T-helper 17 cell (primary cell): ENCODE measurements around the gene VWA5B1. TPM values are rescaled to one million over a fixed set of nuclear protein-coding genes. Genes with fewer than 3 reads are reported as not detected.
A peak's percentile ranks its signal among the peaks of the same experiment; 100 is the strongest.
"Not testable (repeated sequence)": the region's sequence is repeated elsewhere in the genome, so short reads cannot be mapped to it uniquely, and the experiment has no call there.

Source experiments
- ATAC-seq: fragments of 150-1000 bp; cut with Tn5 transposase; 2 replicates; pipeline ENCODE4 v1.10.0; 2021; ENCODE audit warnings: mild to moderate bottlenecking, moderate library complexity
- DNase-seq, 3 donors: peaks; one replicate each; pipeline versions ENCODE4 v3.0.0 to v3.0.0-alpha.2; 2020 to 2021
- H3K9me3 ChIP-seq: one replicate; pipeline ENCODE4 v1.7.0; 2013; ENCODE audit warnings: low read length, mild to moderate bottlenecking; ENCODE audit not compliant: control insufficient read depth, poor library complexity, severe bottlenecking
- H3K27ac Mint-ChIP-seq: one replicate; pipeline ENCODE4 v1.8.0; 2022; ENCODE audit warnings: mild to moderate bottlenecking, moderate library complexity, mixed read lengths
- H3K27me3 Mint-ChIP-seq: one replicate; pipeline ENCODE4 v1.8.0; 2022; ENCODE audit warnings: mixed read lengths
- H3K36me3 Mint-ChIP-seq: one replicate; pipeline ENCODE4 v1.8.0; 2022; ENCODE audit warnings: low read depth, mixed read lengths
- H3K4me1 Mint-ChIP-seq: one replicate; pipeline ENCODE4 v1.8.0; 2022; ENCODE audit warnings: mild to moderate bottlenecking, mixed read lengths
- H3K4me3 Mint-ChIP-seq: one replicate; pipeline ENCODE4 v1.8.0; 2022; ENCODE audit warnings: mild to moderate bottlenecking, moderate library complexity, mixed read lengths
- total RNA-seq, 4 donors: library from RNA in 2 of 4; stranded (reverse) in 2 of 4; gene quantifications; one replicate each; pipeline ENCODE4 v1.2.3 and lab custom pipeline; 2022 to 2026

Gene VWA5B1
- total RNA-seq, 2 donors from 2014 or later: 0.13 to 0.15 TPM

DNA sequence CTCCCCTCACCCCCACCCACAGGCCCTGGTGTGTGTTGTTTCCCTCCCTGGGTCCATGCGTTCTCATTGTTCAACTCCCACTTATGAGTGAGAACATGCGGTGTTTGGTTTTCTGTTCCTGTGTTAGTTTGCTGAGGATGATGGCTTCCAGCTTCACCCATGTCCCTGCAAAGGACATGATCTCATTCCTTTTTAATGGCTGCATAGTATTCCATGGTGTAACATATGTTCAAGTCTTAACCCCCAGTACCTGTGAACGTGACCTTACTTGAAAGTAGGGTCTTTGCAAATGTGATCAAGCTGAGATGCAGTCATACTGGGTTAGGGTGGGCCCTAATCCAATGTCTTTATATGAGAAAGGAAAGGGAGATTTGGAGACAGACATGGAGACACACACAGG lies 3.0 kb upstream of the VWA5B1 start:
- peaks cover 71% of the 10 kb centered on the region for H3K27me3 Mint-ChIP-seq
- not testable (repeated sequence) for H3K36me3 Mint-ChIP-seq, ATAC-seq, DNase-seq, H3K27ac Mint-ChIP-seq, H3K4me3 Mint-ChIP-seq, H3K9me3 ChIP-seq
- H3K4me1 Mint-ChIP-seq: peaks cover 20% of the 10 kb centered on the region

DNA sequence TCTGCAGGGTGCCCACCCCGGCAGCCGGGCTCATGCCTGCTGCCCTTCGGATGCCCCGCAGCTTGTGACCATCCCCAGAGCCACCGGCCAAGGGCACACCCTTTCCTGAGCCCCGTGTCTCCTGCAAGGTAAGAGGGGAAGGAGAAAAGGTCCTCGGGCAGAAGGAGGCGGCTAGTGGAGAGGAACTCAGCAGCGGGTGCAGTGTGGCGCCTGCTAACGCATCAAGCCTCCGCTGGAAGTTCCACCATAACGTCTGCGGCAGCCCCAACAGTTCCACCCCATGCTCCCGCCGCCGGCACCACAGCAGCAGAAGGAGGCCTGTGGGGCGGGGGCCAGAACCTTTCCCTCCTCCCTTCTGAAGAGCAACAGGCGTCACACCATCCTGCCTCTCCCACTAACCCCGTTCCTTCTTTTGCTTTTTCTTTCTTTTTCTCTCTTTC lies 990 bp downstream of the VWA5B1 start:
- ATAC-seq (peak; percentile 55), DNase-seq (no peak)
- no peaks in the 10 kb centered on the region for H3K9me3 ChIP-seq
- Mint-ChIP-seq H3K36me3 (peaks cover 13% of the 10 kb centered on the region), H3K4me1 (peaks cover 20% of the 10 kb centered on the region), H3K27me3 (peaks cover 74% of the 10 kb centered on the region), H3K4me3 (peak overlapping the region; percentile 88), H3K27ac (peak overlapping the region; percentile 87)

DNA sequence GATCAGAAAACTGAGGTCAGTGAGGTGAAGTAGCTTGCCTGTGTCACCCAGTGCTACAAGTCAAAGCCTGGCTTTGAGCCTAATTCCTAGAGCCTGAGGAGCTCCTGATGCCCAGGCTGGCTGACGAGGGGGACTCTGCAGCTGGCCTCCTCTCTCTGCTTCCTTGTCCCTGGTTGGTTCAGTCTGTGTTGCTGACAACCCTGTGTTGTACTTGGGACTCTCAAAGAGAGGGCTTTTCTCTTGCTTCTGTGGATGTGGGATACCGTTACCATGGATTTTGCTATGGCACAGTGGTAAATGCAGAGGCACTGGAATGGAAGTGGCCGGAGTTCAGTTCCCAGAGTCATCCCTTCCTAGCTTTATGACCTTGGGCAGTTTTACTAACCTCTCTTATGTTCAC lies 8.0 kb downstream of the VWA5B1 start:
- H3K4me1 Mint-ChIP-seq: peaks cover 3% of the 10 kb centered on the region
- no peak overlapping the region for H3K4me3 Mint-ChIP-seq
- DNase-seq (no peak), ATAC-seq (no peak)
- H3K27ac Mint-ChIP-seq: no peak overlapping the region
- H3K9me3 ChIP-seq: no peaks in the 10 kb centered on the region
- peaks cover 2% of the 10 kb centered on the region for H3K36me3 Mint-ChIP-seq
- peaks cover 29% of the 10 kb centered on the region for H3K27me3 Mint-ChIP-seq

DNA sequence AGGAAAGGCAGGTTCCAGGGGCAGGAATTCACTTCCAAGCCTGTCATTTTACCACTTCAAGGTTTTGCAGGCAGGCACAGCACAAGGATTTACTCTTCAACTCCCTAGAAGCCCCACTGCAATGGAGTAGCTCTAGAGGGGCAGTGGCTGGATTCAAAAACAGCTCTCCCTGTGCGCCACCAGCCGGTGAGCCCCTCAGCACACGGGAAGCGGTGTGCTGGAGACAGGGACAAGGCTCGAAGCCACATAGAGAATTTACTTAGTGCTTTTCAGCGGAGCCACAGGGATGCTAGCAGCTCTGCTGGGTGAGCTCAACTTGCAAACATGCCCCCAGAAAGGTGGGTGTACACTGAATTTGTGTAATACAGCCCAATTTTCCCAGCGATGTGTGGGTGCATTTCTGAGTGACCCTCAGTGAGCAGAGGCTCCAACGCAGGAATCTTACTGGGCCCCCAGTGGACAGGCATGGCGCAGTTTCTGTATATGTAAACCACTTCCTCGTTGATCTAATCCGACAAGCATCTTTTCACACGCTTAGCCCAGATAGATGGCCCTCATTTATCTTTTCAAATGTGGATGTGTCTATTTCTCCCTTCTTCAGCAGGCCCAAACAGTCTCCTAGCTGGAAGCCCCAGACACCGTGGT lies 10.9 kb downstream of the VWA5B1 start:
- H3K4me3 Mint-ChIP-seq: no peak overlapping the region
- H3K4me1 Mint-ChIP-seq: no peaks in the 10 kb centered on the region
- DNase-seq: no peak
- H3K36me3 Mint-ChIP-seq: peaks cover 2% of the 10 kb centered on the region
- H3K27ac Mint-ChIP-seq: no peak overlapping the region
- H3K9me3 ChIP-seq: no peaks in the 10 kb centered on the region
- ATAC-seq: no peak
- H3K27me3 Mint-ChIP-seq: peaks cover 12% of the 10 kb centered on the region

DNA sequence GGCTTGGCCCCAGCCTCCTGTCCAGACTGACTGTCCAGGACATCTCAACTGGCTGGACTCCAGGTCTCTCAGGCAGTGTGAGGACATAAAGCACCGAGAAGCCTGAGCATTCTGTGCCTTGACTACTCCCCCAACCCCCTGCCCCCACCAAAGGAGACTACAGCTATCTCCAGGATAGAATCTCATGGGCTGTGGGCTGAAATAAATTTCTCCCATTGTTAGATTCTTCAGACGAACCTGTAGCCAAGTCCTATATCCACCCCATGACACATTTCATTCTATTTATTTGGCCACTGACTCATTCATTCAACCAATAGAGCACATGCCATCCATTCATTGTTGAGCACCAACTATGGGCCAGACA lies 11.4 kb downstream of the VWA5B1 start:
- H3K4me3 Mint-ChIP-seq: no peak overlapping the region
- no peak overlapping the region for H3K27ac Mint-ChIP-seq
- DNase-seq: no peak

DNA sequence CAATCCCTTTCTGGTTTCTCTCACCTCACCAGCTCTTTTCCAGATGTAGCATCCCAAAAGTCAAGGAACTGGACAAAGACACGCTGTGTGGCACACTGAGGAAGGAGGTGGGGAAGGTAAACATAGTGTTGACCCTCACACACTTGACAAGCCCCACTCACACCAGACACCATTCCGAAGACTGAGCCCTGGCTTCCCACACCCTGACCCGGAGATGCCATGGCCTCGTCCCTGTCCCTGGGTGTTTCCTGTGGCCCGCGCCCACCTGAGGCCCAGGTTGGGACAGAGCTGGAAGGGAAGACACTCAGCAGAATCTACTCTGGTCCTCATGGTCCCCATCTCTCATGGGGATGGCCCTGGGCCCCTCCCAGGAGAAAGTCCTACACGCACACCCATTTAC lies 16.4 kb downstream of the VWA5B1 start:
- H3K4me3 Mint-ChIP-seq: no peak overlapping the region
- DNase-seq: no peak
- peaks cover 7% of the 10 kb centered on the region for H3K36me3 Mint-ChIP-seq
- no peak for ATAC-seq
- H3K27me3 Mint-ChIP-seq: no peaks in the 10 kb centered on the region
- H3K4me1 Mint-ChIP-seq: peaks cover 2% of the 10 kb centered on the region
- H3K9me3 ChIP-seq: no peaks in the 10 kb centered on the region
- no peak overlapping the region for H3K27ac Mint-ChIP-seq

More for the DNA sequence above, 11.4 kb downstream of the VWA5B1 start:
- no peak for ATAC-seq
- Mint-ChIP-seq H3K36me3 (peaks cover 2% of the 10 kb centered on the region), H3K27me3 (peaks cover 10% of the 10 kb centered on the region), H3K4me1 (no peaks in the 10 kb centered on the region)
- H3K9me3 ChIP-seq: no peaks in the 10 kb centered on the region

DNA sequence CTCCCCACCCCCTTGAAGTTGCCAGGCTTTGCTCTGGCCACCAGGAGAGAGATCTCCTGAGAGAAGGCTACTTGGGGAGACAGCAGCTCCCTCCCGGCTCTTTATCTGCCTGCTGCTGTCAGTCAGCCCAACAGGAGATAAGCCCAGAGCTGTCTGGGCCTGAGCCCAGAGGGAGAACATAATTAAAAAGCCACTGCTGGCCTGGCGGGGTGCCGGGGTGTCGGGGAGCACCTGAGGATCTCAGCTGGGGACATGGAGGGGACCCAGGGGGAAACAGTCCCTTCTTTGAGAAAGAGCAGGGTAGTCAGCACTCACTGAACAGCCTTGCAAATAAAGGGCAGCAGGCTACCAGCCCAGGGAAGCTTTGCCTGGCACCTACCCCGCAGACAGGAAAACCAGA lies 17.9 kb downstream of the VWA5B1 start:
- Mint-ChIP-seq H3K27me3 (no peaks in the 10 kb centered on the region), H3K36me3 (peaks cover 8% of the 10 kb centered on the region), H3K4me3 (no peak overlapping the region), H3K4me1 (peaks cover 2% of the 10 kb centered on the region), H3K27ac (no peak overlapping the region)
- no peak for ATAC-seq
- H3K9me3 ChIP-seq: no peaks in the 10 kb centered on the region
- DNase-seq: no peak

DNA sequence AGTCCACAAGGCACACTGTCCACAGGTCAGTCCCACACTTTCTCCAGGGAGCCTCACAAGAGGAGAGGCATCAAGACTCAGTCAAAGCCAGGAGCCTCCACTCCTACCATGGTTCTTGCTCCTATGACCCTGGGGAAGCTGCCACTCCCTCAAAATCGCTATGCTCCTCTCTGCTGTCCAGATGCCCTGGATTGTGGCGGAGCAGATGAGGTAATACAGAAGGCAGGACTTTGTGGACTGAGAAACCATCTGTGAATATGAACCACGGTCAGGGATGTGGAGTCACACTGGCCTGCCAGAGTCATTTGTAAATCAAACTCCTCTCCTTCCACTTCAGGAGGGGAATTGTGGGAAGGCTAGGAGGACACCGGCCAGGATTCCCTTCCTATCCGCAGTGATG lies 20.6 kb downstream of the VWA5B1 start:
- no peak for DNase-seq
- H3K4me3 Mint-ChIP-seq: no peak overlapping the region
- peaks cover 9% of the 10 kb centered on the region for H3K36me3 Mint-ChIP-seq
- H3K4me1 Mint-ChIP-seq: peaks cover 9% of the 10 kb centered on the region
- no peaks in the 10 kb centered on the region for H3K27me3 Mint-ChIP-seq
- ATAC-seq: no peak
- no peaks in the 10 kb centered on the region for H3K9me3 ChIP-seq
- H3K27ac Mint-ChIP-seq: no peak overlapping the region

DNA sequence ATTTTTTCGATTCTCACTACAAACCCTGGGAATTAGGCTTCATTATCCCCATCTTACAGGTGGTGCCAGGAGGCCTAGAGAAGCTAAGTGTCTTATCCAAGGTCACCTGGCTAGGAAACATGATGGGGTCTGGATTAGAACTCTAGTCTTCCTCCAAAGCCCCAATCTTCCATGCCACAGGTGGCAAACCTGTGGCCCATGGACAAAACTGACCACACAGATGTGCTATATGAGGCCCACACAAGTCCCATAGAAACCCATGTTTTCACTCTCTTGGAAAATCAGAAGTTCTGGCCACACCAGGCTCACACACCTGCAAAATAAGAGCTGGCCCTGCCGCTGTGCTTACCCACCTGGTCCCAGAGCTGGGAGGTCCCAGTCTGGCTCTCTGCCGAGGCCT lies 21.6 kb downstream of the VWA5B1 start:
- Mint-ChIP-seq H3K36me3 (peaks cover 9% of the 10 kb centered on the region), H3K4me3 (no peak overlapping the region), H3K27me3 (no peaks in the 10 kb centered on the region), H3K27ac (no peak overlapping the region), H3K4me1 (peaks cover 9% of the 10 kb centered on the region)
- DNase-seq (no peak), ATAC-seq (no peak)
- H3K9me3 ChIP-seq: no peaks in the 10 kb centered on the region

DNA sequence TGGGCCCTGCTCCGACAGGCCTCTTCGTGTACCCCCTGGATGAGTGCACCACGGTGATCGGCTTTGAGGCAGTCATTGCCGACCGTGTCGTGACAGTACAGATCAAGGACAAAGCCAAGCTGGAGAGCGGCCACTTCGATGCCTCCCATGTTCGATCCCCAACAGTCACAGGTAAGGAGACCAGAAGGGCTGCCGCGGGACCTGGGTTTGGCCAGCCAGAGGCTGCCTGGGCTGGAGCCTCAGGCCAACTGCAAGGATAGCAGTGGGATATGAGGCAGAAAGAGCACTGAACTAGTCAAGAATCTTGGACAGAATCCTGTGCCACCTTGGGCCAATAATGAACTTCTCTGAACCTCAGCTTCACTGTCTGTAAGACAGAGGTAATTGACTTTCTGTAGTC lies 22.1 kb downstream of the VWA5B1 start:
- peaks cover 12% of the 10 kb centered on the region for H3K36me3 Mint-ChIP-seq
- ATAC-seq: no peak
- no peak for DNase-seq
- H3K4me1 Mint-ChIP-seq: peaks cover 9% of the 10 kb centered on the region
- no peak overlapping the region for H3K27ac Mint-ChIP-seq
- H3K27me3 Mint-ChIP-seq: no peaks in the 10 kb centered on the region
- no peaks in the 10 kb centered on the region for H3K9me3 ChIP-seq
- H3K4me3 Mint-ChIP-seq: no peak overlapping the region

DNA sequence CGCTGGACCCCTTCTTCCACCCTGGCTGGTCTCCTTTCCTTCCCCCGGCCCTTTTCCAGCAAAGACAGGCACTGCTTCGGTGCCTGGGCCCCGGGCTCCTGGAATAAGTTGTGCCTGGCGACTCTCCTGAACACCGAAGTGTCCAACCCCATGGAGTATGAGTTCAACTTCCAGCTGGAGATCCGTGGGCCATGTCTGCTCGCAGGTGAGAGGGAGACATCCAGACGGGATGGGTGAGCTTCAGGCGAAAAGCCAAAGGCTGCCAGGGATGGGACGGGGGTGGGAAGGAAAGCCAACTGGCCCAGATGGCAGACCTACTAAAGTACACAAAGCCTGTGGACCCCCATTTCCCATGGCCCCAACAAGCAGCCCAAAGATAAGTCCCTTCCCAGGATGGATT lies 26.8 kb downstream of the VWA5B1 start:
- peaks cover 16% of the 10 kb centered on the region for H3K36me3 Mint-ChIP-seq
- no peak overlapping the region for H3K27ac Mint-ChIP-seq
- H3K27me3 Mint-ChIP-seq: no peaks in the 10 kb centered on the region
- no peak overlapping the region for H3K4me3 Mint-ChIP-seq
- peaks cover 29% of the 10 kb centered on the region for H3K4me1 Mint-ChIP-seq
- H3K9me3 ChIP-seq: no peaks in the 10 kb centered on the region
- DNase-seq (no peak), ATAC-seq (no peak)

DNA sequence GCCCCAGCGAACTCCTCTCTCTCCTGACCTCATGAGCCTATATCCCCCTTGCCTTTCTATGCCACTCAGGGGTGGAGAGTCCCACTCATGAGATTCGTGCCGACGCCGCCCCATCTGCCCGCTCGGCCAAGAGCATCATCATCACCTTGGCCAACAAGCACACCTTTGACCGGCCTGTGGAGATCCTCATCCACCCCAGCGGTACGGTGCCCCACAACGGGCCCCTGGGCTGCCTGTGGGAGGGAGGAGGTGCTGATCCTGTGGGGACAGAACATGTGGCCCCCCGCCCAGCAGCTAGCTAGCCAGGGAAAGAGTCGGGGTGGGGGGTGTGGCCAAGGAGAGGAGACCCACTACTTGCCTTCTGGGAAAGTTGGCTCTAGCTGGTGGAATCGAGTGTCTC lies 27.8 kb downstream of the VWA5B1 start:
- DNase-seq (no peak), ATAC-seq (no peak)
- H3K9me3 ChIP-seq: no peaks in the 10 kb centered on the region
- H3K36me3 Mint-ChIP-seq: peaks cover 15% of the 10 kb centered on the region
- no peak overlapping the region for H3K27ac Mint-ChIP-seq
- H3K4me3 Mint-ChIP-seq: no peak overlapping the region
- peaks cover 38% of the 10 kb centered on the region for H3K4me1 Mint-ChIP-seq
- H3K27me3 Mint-ChIP-seq: no peaks in the 10 kb centered on the region

DNA sequence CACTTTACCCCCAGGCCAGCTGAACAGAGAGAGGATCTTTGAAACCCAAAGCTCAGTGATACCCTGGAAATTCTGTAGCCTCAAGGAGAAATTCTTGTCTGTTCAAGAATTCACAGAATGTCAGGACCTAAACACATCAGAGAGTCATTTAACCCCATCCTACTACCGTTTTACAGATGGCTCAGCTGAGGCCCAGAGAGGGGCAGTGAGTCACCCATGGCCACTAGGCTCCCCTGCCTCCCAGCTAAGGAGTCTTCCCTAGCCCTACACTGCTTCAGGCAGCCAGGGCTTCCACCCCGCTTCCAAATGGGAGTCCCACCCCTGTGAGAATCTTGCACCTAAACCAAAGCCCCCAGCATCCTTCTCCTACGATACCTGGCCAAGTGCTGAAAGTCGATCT lies 28.3 kb downstream of the VWA5B1 start:
- Mint-ChIP-seq H3K4me1 (peaks cover 37% of the 10 kb centered on the region), H3K27ac (no peak overlapping the region), H3K4me3 (no peak overlapping the region), H3K36me3 (peaks cover 12% of the 10 kb centered on the region), H3K27me3 (no peaks in the 10 kb centered on the region)
- DNase-seq (no peak), ATAC-seq (no peak)
- no peaks in the 10 kb centered on the region for H3K9me3 ChIP-seq

DNA sequence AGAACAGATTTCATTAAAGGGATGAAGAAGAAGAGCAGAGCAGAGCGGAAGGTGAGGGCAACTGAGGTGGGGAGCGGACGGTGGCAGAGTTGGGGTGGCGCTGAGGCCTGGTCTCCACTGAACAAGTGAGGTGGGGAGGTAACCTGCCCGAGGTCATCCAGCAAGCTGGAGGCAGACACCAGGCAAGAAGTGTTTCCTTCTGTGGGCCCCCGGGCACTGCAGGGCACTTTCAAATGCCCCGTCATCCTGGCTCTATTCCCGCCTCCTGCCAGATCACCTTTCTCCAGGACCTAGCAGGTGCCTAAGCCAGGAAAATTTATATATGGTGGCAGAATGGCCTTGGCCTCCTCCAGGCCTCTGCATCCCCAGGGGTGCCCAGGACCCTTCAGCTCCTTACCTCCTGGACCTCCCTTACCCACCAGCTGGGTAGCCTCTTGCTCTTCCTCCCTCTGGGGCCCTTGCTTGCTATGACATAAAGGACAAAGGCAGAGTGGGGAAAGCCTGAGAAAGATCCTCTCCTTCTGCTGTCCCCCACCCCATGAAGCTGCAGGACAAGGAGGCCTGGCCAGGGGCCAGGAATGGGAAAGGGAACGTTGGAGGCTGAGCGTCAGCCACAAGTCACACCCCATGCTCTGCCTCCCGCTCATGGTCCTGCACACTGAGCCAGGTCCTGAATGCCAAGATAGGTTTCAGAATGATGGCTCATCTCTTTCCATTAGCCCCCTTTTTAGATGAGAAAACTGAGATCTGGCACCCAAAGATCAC lies 29.0 kb downstream of the VWA5B1 start:
- ATAC-seq (no peak), DNase-seq (no peak)
- no peaks in the 10 kb centered on the region for H3K9me3 ChIP-seq
- H3K27me3 Mint-ChIP-seq: no peaks in the 10 kb centered on the region
- no peak overlapping the region for H3K27ac Mint-ChIP-seq
- peaks cover 37% of the 10 kb centered on the region for H3K4me1 Mint-ChIP-seq
- H3K4me3 Mint-ChIP-seq: no peak overlapping the region
- peaks cover 12% of the 10 kb centered on the region for H3K36me3 Mint-ChIP-seq
